ENCODE data around the gene PACSIN2.

DNA sequence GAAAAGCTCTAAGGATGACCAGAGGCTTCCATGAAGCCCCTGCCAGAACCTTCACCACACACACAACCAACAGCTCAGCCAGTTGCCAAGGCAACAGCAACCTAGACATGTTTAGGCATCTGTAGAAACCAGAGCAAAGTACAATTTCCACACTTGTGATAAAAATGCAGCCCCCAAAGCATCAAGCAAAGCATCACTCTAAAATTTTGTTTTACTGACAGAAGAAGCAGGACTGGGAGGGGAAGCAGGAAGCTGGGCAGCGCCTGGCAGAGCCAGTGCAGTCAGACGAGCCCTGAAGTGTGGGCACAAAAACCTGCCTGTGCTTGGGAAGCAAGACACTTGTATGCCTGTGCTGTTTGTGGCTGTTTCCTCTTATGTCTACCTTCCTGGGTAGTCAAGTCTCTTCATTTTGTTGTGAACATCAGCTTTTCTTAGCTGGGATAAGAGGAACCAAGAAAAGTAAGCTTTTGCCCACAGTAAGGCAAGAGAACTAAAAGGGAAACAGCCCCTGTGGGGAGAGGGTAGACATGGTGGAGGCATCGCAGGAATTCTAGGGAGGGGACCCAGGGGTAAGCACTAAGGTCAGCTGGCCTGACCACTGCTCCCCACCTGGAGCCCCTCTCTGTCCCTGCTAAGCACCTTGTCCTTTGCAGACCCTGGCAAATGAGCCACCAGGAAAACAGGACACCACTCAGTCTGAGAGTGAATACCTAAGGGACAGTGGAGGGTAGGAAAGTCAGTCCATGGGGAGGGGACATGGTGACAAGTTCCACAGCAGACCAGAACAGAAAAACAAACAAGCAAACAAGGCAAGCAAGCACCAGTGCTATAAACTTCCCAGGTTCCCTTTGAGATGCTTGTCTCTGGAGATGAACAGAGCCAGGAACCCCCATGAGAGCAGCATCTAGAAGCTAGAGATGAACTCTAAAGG lies 13.4 kb downstream of the PACSIN2 start:
- TF ChIP-seq, protein P1, sequence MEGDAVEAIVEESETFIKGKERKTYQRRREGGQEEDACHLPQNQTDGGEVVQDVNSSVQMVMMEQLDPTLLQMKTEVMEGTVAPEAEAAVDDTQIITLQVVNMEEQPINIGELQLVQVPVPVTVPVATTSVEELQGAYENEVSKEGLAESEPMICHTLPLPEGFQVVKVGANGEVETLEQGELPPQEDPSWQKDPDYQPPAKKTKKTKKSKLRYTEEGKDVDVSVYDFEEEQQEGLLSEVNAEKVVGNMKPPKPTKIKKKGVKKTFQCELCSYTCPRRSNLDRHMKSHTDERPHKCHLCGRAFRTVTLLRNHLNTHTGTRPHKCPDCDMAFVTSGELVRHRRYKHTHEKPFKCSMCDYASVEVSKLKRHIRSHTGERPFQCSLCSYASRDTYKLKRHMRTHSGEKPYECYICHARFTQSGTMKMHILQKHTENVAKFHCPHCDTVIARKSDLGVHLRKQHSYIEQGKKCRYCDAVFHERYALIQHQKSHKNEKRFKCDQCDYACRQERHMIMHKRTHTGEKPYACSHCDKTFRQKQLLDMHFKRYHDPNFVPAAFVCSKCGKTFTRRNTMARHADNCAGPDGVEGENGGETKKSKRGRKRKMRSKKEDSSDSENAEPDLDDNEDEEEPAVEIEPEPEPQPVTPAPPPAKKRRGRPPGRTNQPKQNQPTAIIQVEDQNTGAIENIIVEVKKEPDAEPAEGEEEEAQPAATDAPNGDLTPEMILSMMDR (IDR thresholded peaks at IDR 0.05): no peak
- TF ChIP-seq POLR2A (IDR thresholded peaks at IDR 0.05): no peak
- TF ChIP-seq POLR2AphosphoS5 (IDR thresholded peaks at IDR 0.05): no peak
